ENCODE measurements around the gene NLN.
A peak's percentile ranks its signal among the peaks of the same experiment; 100 is the strongest.

Gene NLN

GRCh38 chr5:65811885-65812284 lies 89.9 kb downstream of the NLN start:
- DNase-seq: no peak

- no peak for DNase-seq
These were observed 90.6 kb downstream of the NLN start for GRCh38 chr5:65812648-65813047.

- DNase-seq: no peak
These were observed 91.2 kb downstream of the NLN start for GRCh38 chr5:65813174-65813573.

- DNase-seq: peak in 1 of 3 donors; percentile 38
These were observed 93.2 kb downstream of the NLN start for GRCh38 chr5:65815161-65815560.

GRCh38 chr5:65816729-65817128 lies 94.7 kb downstream of the NLN start:
- DNase-seq: no peak

- DNase-seq: no peak
These were observed 95.9 kb downstream of the NLN start for GRCh38 chr5:65817931-65818330.

GRCh38 chr5:65818592-65818991 lies 96.6 kb downstream of the NLN start:
- no peak for DNase-seq

GRCh38 chr5:65819215-65819904 lies 97.4 kb downstream of the NLN start:
- no peak for DNase-seq

GRCh38 chr5:65819905-65820240 lies 97.9 kb downstream of the NLN start:
- DNase-seq: peak in 2 of 3 donors; percentile 35 to 41

- DNase-seq: no peak
These were observed 98.4 kb downstream of the NLN start for GRCh38 chr5:65820373-65820772.

GRCh38 chr5:65821966-65822365 lies 100.0 kb downstream of the NLN start:
- DNase-seq: no peak

GRCh38 chr5:65822710-65823109 lies 100.7 kb downstream of the NLN start:
- DNase-seq: no peak

GRCh38 chr5:65823204-65823603 lies 101.2 kb downstream of the NLN start:
- no peak for DNase-seq

GRCh38 chr5:65823845-65824445 lies 101.9 kb downstream of the NLN start:
- no peak for DNase-seq

- DNase-seq: peak; percentile 56 to 62 (median 60)
These were observed 103.7 kb downstream of the NLN start for GRCh38 chr5:65825408-65826328.

GRCh38 chr5:65828022-65828896 lies 106.3 kb downstream of the NLN start:
- no peak for DNase-seq

- DNase-seq: no peak
These were observed 108.9 kb downstream of the NLN start for GRCh38 chr5:65830856-65831255.

GRCh38 chr5:65831276-65831675 lies 109.3 kb downstream of the NLN start:
- DNase-seq: no peak

GRCh38 chr5:65832152-65832551 lies 110.1 kb downstream of the NLN start:
- DNase-seq: no peak

GRCh38 chr5:65832603-65833228 lies 110.7 kb downstream of the NLN start:
- DNase-seq: no peak

GRCh38 chr5:65833780-65834179 lies 111.8 kb downstream of the NLN start:
- no peak for DNase-seq

- DNase-seq: no peak
These were observed 112.3 kb downstream of the NLN start for GRCh38 chr5:65834306-65834705.
